SK-N-SH treated with all-trans-retinoic acid at 6 μM for 48 hours (cell line): ENCODE results near the gene AKAP9.

Experiments used
- ATAC-seq: fragments of 200-7000 bp; cut with Tn5 transposase; 3 replicates; pipeline ENCODE4 v1.9.1; 2020; ENCODE audit warnings: mild to moderate bottlenecking, moderate library complexity
- ARNTL ChIP-seq: fragments of 450-650 bp; formaldehyde crosslinking; IDR thresholded peaks from 2 replicates; pipeline ENCODE4 v1.5.0; 2020; ENCODE audit warnings: low read depth, mild to moderate bottlenecking, moderate library complexity, borderline replicate concordance
- CSDC2 ChIP-seq: fragments of 250-450 bp; sonication (Bioruptor Pico); IDR thresholded peaks from 2 replicates; pipeline ENCODE4 v1.5.0; 2020; ENCODE audit warnings: mild to moderate bottlenecking, moderate library complexity
- ESRRG ChIP-seq: fragments of 250-450 bp; sonication (Bioruptor Pico); IDR thresholded peaks from 2 replicates; pipeline ENCODE4 v1.6.1; 2021; ENCODE audit warnings: mild to moderate bottlenecking
- GLIS3 ChIP-seq: fragments of 250-450 bp; sonication (Bioruptor Pico); IDR thresholded peaks from 2 replicates; pipeline ENCODE4 v1.5.0; 2020; ENCODE audit warnings: mild to moderate bottlenecking, moderate library complexity
- ISL1 ChIP-seq: fragments of 250-450 bp; sonication (Bioruptor Pico); IDR thresholded peaks from 2 replicates; pipeline ENCODE4 v2.1.2; 2022; ENCODE audit warnings: mild to moderate bottlenecking, moderate library complexity
- OSR1 ChIP-seq: fragments of 250-450 bp; sonication (Bioruptor Pico); IDR thresholded peaks from 2 replicates; pipeline ENCODE4 v1.8.0; 2022; ENCODE audit warnings: moderate library complexity, mild to moderate bottlenecking, inconsistent platforms
- PATZ1 ChIP-seq: fragments of 250-450 bp; sonication (Bioruptor Pico); IDR thresholded peaks from 2 replicates; pipeline ENCODE4 v1.8.0; 2020; ENCODE audit warnings: mild to moderate bottlenecking, moderate library complexity, borderline replicate concordance
- PPARA ChIP-seq: fragments of 250-450 bp; sonication (Bioruptor Pico); IDR thresholded peaks from 2 replicates; pipeline ENCODE4 v1.5.0; 2020; ENCODE audit warnings: mild to moderate bottlenecking, borderline replicate concordance
- RARB ChIP-seq: fragments of 250-450 bp; sonication (Bioruptor Pico); IDR thresholded peaks from 2 replicates; pipeline ENCODE4 v1.8.0; 2021; ENCODE audit warnings: mild to moderate bottlenecking, moderate library complexity
- TOX ChIP-seq: fragments of 250-450 bp; sonication (Bioruptor Pico); IDR thresholded peaks from 2 replicates; pipeline ENCODE4 v1.8.0; 2021; ENCODE audit warnings: mild to moderate bottlenecking, moderate library complexity, borderline replicate concordance
- TSHZ2 ChIP-seq: fragments of 250-450 bp; sonication (Bioruptor Pico); IDR thresholded peaks from 2 replicates; pipeline ENCODE4 v1.5.0; 2020; ENCODE audit warnings: mild to moderate bottlenecking, moderate library complexity
- ZFP30 ChIP-seq: fragments of 450-650 bp; formaldehyde crosslinking; IDR thresholded peaks from 2 replicates; pipeline ENCODE4 v1.5.0; 2022; ENCODE audit warnings: mild to moderate bottlenecking, moderate library complexity
- ZNF70 ChIP-seq: fragments of 450-650 bp; formaldehyde crosslinking; IDR thresholded peaks from 2 replicates; pipeline ENCODE4 v1.5.0; 2020; ENCODE audit warnings: mild to moderate bottlenecking, moderate library complexity
- ZNF8 ChIP-seq: fragments of 450-650 bp; formaldehyde crosslinking; IDR thresholded peaks from 2 replicates; pipeline ENCODE4 v1.5.0; 2020; ENCODE audit warnings: mild to moderate bottlenecking, moderate library complexity
- TF ChIP-seq, protein P1 (sequence below): fragments of 250-450 bp; sonication (Bioruptor Pico); IDR thresholded peaks from 2 replicates; pipeline ENCODE4 v1.5.1; 2020; ENCODE audit warnings: low read depth, mild to moderate bottlenecking, moderate library complexity
- TF ChIP-seq, protein P2 (sequence below): fragments of 250-450 bp; sonication (Bioruptor Pico); IDR thresholded peaks from 2 replicates; pipeline ENCODE4 v1.8.0; 2021; ENCODE audit warnings: low read depth, mild to moderate bottlenecking, moderate library complexity, borderline replicate concordance
- TF ChIP-seq, protein P3 (sequence below): fragments of 250-450 bp; sonication (Bioruptor Pico); IDR thresholded peaks from 2 replicates; pipeline ENCODE4 v1.5.1; 2021; ENCODE audit warnings: mild to moderate bottlenecking, moderate library complexity

Gene AKAP9

DNA sequence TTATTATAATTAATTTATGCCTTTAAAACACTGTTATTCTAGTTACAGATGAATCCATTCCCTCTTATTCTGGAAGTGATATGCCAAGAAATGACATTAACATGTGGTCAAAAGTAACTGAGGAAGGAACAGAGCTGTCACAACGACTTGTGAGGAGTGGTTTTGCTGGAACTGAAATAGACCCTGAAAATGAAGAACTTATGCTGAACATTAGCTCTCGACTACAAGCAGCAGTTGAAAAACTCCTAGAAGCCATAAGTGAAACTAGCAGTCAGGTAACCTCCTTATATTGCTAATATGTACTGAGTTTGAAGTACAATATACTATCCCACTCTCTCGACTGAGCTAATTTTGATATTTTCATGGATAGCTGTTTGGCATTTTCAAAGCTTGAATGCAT lies 112.0 kb downstream of the AKAP9 start (continued):
- TF ChIP-seq, protein P1, sequence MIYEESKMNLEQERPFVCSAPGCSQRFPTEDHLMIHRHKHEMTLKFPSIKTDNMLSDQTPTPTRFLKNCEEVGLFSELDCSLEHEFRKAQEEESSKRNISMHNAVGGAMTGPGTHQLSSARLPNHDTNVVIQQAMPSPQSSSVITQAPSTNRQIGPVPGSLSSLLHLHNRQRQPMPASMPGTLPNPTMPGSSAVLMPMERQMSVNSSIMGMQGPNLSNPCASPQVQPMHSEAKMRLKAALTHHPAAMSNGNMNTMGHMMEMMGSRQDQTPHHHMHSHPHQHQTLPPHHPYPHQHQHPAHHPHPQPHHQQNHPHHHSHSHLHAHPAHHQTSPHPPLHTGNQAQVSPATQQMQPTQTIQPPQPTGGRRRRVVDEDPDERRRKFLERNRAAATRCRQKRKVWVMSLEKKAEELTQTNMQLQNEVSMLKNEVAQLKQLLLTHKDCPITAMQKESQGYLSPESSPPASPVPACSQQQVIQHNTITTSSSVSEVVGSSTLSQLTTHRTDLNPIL: no peak
- TF ChIP-seq CSDC2 (no peak), ESRRG (CRISPR knock-in tag) (no peak), ISL1 (no peak)

DNA sequence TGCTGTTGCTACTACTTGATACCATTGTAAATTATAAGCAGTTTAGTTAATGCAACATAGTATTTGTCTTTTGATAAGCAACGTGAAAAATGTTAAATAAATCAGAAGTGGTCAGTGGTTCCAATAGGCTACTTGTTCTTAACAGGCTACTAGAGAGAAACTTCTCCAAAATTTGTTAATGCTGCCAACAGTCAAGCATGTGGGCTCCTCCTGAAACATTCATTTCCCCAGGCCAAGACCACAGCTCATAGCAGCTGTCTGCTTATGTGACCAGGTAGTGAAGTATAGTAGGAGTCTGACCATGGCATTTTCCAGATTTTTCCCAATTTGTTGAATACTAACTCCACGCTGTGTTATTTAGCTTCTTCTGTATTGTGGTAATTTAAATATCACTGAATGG lies 112.7 kb downstream of the AKAP9 start:
- no peak for ATAC-seq
- no peak for TF ChIP-seq ZNF8 (CRISPR knock-in tag)
- no peak for TF ChIP-seq ZFP30 (CRISPR knock-in tag)
- TF ChIP-seq PPARA (CRISPR knock-in tag): no peak
- TF ChIP-seq, protein P2, sequence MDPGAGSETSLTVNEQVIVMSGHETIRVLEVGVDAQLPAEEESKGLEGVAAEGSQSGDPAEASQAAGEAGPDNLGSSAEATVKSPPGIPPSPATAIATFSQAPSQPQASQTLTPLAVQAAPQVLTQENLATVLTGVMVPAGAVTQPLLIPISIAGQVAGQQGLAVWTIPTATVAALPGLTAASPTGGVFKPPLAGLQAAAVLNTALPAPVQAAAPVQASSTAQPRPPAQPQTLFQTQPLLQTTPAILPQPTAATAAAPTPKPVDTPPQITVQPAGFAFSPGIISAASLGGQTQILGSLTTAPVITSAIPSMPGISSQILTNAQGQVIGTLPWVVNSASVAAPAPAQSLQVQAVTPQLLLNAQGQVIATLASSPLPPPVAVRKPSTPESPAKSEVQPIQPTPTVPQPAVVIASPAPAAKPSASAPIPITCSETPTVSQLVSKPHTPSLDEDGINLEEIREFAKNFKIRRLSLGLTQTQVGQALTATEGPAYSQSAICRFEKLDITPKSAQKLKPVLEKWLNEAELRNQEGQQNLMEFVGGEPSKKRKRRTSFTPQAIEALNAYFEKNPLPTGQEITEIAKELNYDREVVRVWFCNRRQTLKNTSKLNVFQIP (CRISPR knock-in tag): no peak
- no peak for TF ChIP-seq OSR1
- TF ChIP-seq TOX (CRISPR knock-in tag): no peak
- TF ChIP-seq ISL1: no peak
- no peak for TF ChIP-seq PATZ1
- TF ChIP-seq, protein P1: no peak
- TF ChIP-seq TSHZ2 (CRISPR knock-in tag): no peak
- no peak for TF ChIP-seq ZNF70 (CRISPR knock-in tag)
- TF ChIP-seq GLIS3 (CRISPR knock-in tag): no peak
- TF ChIP-seq RARB (CRISPR knock-in tag): no peak
- TF ChIP-seq CSDC2: no peak

GRCh38 chr7:92056286-92056685 lies 115.6 kb downstream of the AKAP9 start:
- TF ChIP-seq, protein P3, sequence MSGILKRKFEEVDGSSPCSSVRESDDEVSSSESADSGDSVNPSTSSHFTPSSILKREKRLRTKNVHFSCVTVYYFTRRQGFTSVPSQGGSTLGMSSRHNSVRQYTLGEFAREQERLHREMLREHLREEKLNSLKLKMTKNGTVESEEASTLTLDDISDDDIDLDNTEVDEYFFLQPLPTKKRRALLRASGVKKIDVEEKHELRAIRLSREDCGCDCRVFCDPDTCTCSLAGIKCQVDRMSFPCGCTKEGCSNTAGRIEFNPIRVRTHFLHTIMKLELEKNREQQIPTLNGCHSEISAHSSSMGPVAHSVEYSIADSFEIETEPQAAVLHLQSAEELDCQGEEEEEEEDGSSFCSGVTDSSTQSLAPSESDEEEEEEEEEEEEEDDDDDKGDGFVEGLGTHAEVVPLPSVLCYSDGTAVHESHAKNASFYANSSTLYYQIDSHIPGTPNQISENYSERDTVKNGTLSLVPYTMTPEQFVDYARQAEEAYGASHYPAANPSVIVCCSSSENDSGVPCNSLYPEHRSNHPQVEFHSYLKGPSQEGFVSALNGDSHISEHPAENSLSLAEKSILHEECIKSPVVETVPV (CRISPR knock-in tag): no peak
- TF ChIP-seq TOX (CRISPR knock-in tag) (no peak), TSHZ2 (CRISPR knock-in tag) (no peak), ARNTL (no peak)
- no peak for ATAC-seq
